Uterus (tissue), 4 donors: ENCODE results near the gene CGRRF1. TPM values are rescaled to one million over a fixed set of nuclear protein-coding genes. Genes with fewer than 3 reads are reported as not detected.

Experiments
- DNase-seq, 2 donors: peaks; one replicate each; pipeline ENCODE4 v3.0.0-alpha.2; 2019 to 2020
- H3K27ac ChIP-seq, 2 donors: fragments of 200-600 bp; sonication (generic); 1 replicate in 1 of 2; 2 replicates in 1 of 2; pipeline ENCODE4 v1.5.1; 2016 to 2018
- H3K27me3 ChIP-seq, 2 donors: fragments of 200-600 bp; sonication (generic); one replicate each; pipeline ENCODE4 v1.5.1; 2018 to 2019; ENCODE audit warnings: control low read depth in 1 of 2
- H3K36me3 ChIP-seq, 2 donors: fragments of 200-600 bp; sonication (generic); one replicate each; pipeline ENCODE4 v1.5.1; 2019; ENCODE audit warnings: control low read depth in 1 of 2
- H3K4me1 ChIP-seq, 2 donors: fragments of 200-600 bp; sonication (generic); one replicate each; pipeline ENCODE4 v1.5.1; 2018 to 2019; ENCODE audit warnings: control low read depth in 1 of 2
- H3K4me3 ChIP-seq, 2 donors: fragments of 200-600 bp; sonication (generic); 1 replicate in 1 of 2; 2 replicates in 1 of 2; pipeline ENCODE4 v1.5.1; 2018 to 2019; ENCODE audit warnings: mild to moderate bottlenecking in 1 of 2
- H3K9me3 ChIP-seq, 2 donors: fragments of 200-600 bp; sonication (generic); one replicate each; pipeline ENCODE4 v1.5.1; 2019; ENCODE audit warnings: control low read depth in 1 of 2
- CTCF ChIP-seq, 4 experiments: fragments of 200-600 bp in 2 of 4; fragments of 450-650 bp in 2 of 4; sonication (generic) in 2 of 4; IDR thresholded peaks; one replicate each; pipeline ENCODE4 v1.5.1; 2016 to 2019; ENCODE audit warnings: antibody characterized with exemption in 4 of 4, mild to moderate bottlenecking in 2 of 4, moderate library complexity in 1 of 4
- POLR2A ChIP-seq, 2 donors: fragments of 450-650 bp; IDR thresholded peaks; one replicate each; pipeline ENCODE4 v1.6.1; 2016; ENCODE audit warnings: antibody characterized with exemption in 2 of 2, mild to moderate bottlenecking in 1 of 2, moderate library complexity in 1 of 2
- intact Hi-C: fragments of 100-400 bp; cut with DNase I; formaldehyde crosslinking; loops from one replicate; pipeline ENCODE4 v1.15.1; 2023; ENCODE audit warnings: low total_unique reads
- total RNA-seq, 4 donors: library from RNA; depleted of rRNA in 3 of 4; stranded (reverse); fragments of >200 nt in 3 of 4; gene quantifications; one replicate each; pipeline versions ENCODE4 v1.1.0 to v1.2.4, GENCODE V29; 2014 to 2023
- donor health status: DM: yes; HTN: yes; CAD: no.

CGRRF1 gene
- total RNA-seq, 4 donors from 2014 or later = 32.1 to 50.2 (median 33.7) TPM

GRCh38 chr14:54475911-54476310 lies 33.8 kb upstream of the CGRRF1 start:
- H3K27me3 ChIP-seq = no peaks in the 10 kb centered on the region
- no peaks in the 10 kb centered on the region for H3K4me1 ChIP-seq
- no peaks in the 10 kb centered on the region for H3K9me3 ChIP-seq
- no peak overlapping the region for H3K4me3 ChIP-seq
- intact Hi-C loops = no loop called here
- no peak for TF ChIP-seq POLR2A (IDR thresholded peaks at IDR 0.05)
- DNase-seq = no peak
- H3K27ac ChIP-seq = peak overlapping the region; percentile 44 to 55
- H3K36me3 ChIP-seq = no peaks in the 10 kb centered on the region

- Histone ChIP-seq H3K27me3 (no peaks in the 10 kb centered on the region), H3K36me3 (no peaks in the 10 kb centered on the region), H3K4me1 (no peaks in the 10 kb centered on the region), H3K4me3 (no peak overlapping the region), H3K9me3 (no peaks in the 10 kb centered on the region), H3K27ac (no peak overlapping the region)
- intact Hi-C loops = no loop called here
- no peak for DNase-seq
- no peak for TF ChIP-seq POLR2A (IDR thresholded peaks at IDR 0.05)
- no peak for TF ChIP-seq CTCF (IDR thresholded peaks at IDR 0.05)
Measured at GRCh38 chr14:54478636-54479215, 31.0 kb upstream of the CGRRF1 start.

- Histone ChIP-seq H3K27me3 (no peaks in the 10 kb centered on the region), H3K4me3 (no peak overlapping the region), H3K4me1 (no peaks in the 10 kb centered on the region), H3K36me3 (no peaks in the 10 kb centered on the region), H3K27ac (no peak overlapping the region), H3K9me3 (no peaks in the 10 kb centered on the region)
- intact Hi-C loops = no loop called here
- DNase-seq = no peak
- no peak for TF ChIP-seq CTCF (IDR thresholded peaks at IDR 0.05)
- TF ChIP-seq POLR2A (IDR thresholded peaks at IDR 0.05) = no peak
Measured at GRCh38 chr14:54480830-54481562, 28.7 kb upstream of the CGRRF1 start.

GRCh38 chr14:54481695-54482094 lies 28.0 kb upstream of the CGRRF1 start:
- H3K27me3 ChIP-seq = no peaks in the 10 kb centered on the region
- intact Hi-C loops = no loop called here
- TF ChIP-seq CTCF (IDR thresholded peaks at IDR 0.05) (no peak), POLR2A (IDR thresholded peaks at IDR 0.05) (no peak)
- no peak overlapping the region for H3K27ac ChIP-seq
- no peak for DNase-seq
- no peaks in the 10 kb centered on the region for H3K9me3 ChIP-seq
- no peak overlapping the region for H3K4me3 ChIP-seq
- H3K36me3 ChIP-seq = no peaks in the 10 kb centered on the region
- no peaks in the 10 kb centered on the region for H3K4me1 ChIP-seq

- Histone ChIP-seq H3K36me3 (no peaks in the 10 kb centered on the region), H3K4me1 (no peaks in the 10 kb centered on the region), H3K9me3 (no peaks in the 10 kb centered on the region), H3K27ac (no peak overlapping the region), H3K27me3 (no peaks in the 10 kb centered on the region), H3K4me3 (no peak overlapping the region)
- TF ChIP-seq POLR2A (IDR thresholded peaks at IDR 0.05) (no peak), CTCF (IDR thresholded peaks at IDR 0.05) (no peak)
- no peak for DNase-seq
- intact Hi-C loops = no loop called here
Measured at GRCh38 chr14:54483073-54483745, 26.5 kb upstream of the CGRRF1 start.
